ENCODE data around the gene GPX3. TPM values are rescaled to one million over a fixed set of nuclear protein-coding genes. Genes with fewer than 3 reads are reported as not detected.

GPX3 gene
- polyA plus RNA-seq, 1 experiment: 3.8 TPM

DNA sequence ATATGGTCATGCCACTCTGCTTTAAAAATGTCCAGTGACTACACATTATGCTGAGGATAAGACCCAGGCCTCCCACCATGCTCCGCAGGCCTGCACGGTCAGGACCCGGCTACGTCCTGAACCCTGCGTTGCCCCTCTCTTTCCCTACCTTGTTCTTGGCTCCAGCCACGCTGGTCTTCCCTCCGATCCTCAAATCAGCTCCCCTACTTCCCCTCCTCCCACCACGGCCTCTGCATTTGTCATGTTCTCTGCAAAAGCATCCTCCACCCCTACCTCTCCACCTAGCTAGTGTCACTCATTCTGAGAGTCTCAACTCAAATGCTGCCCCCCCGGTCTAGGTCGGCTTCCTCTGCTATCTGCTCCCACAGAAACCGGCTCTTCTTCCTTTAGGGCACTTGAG is 11.2 kb downstream of the GPX3 start:
- no peaks in the 10 kb centered on the region for H3K27me3 ChIP-seq (ENCODE audit: control insufficient read depth, insufficient read depth, low read length)
- TF ChIP-seq, protein P1, sequence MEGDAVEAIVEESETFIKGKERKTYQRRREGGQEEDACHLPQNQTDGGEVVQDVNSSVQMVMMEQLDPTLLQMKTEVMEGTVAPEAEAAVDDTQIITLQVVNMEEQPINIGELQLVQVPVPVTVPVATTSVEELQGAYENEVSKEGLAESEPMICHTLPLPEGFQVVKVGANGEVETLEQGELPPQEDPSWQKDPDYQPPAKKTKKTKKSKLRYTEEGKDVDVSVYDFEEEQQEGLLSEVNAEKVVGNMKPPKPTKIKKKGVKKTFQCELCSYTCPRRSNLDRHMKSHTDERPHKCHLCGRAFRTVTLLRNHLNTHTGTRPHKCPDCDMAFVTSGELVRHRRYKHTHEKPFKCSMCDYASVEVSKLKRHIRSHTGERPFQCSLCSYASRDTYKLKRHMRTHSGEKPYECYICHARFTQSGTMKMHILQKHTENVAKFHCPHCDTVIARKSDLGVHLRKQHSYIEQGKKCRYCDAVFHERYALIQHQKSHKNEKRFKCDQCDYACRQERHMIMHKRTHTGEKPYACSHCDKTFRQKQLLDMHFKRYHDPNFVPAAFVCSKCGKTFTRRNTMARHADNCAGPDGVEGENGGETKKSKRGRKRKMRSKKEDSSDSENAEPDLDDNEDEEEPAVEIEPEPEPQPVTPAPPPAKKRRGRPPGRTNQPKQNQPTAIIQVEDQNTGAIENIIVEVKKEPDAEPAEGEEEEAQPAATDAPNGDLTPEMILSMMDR (IDR thresholded peaks at IDR 0.05; ENCODE audit: insufficient read depth, low read depth, low read length): no peak
- H3K4me3 ChIP-seq (ENCODE audit: low read depth, low read length): no peak overlapping the region
- H3K36me3 ChIP-seq (ENCODE audit: control insufficient read depth, insufficient read depth, low read length): peaks cover 53% of the 10 kb centered on the region
- CTCF ChIA-PET: interaction anchor here (1.1 to 2.6 kb wide), 3 partner anchors 16 to 94 kb away, joined by 3 to 7 read pairs (median 3); no protein-coding TSS in a partner anchor
- POLR2A ChIA-PET: no interaction called here
- DNase-seq (ENCODE audit: low read depth): no peak

DNA sequence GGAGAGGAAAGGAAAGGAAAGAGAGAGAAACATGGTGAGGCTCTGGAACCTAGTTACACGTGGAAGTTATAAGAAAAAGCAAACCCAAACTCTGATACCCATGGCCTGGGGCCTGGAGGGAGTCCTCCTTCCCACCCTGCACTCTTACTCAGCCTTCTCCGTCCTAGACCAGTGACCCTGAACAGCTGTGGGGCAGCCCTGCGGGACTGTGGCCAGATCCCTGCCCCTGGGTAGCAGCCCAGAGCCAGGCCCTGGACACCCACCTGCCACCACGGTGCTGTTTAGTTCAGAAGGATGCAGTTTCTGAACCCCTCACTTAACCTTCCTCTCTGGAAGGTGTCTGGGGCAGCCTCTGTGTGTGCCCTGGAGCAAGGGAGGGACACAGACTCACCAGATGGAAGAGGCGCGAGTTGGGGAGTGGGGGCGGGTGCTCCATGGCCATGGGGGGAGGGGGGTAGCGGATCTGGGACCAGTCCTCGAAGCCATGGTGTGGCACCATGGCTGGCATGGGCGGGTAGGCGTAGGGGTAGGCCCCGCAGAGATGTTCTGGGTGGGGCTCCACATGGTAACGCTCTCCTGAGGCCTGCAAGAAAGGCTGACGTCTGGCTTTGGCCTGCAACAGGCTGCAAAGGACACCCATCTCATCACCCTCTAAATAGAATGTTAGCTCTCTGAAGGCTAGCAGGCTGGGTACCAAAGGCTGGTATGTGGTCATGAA is 13.0 kb downstream of the GPX3 start:
- ChIA-PET CTCF (interaction anchor here (0.5 kb wide), 1 partner anchor 14 kb away, joined by 3 read pairs; no protein-coding TSS in a partner anchor), POLR2A (no interaction called here)
- no peaks in the 10 kb centered on the region for H3K27me3 ChIP-seq (ENCODE audit: control insufficient read depth, insufficient read depth, low read length)
- H3K4me3 ChIP-seq (ENCODE audit: low read depth, low read length): no peak overlapping the region
- DNase-seq (ENCODE audit: low read depth): no peak
- TF ChIP-seq, protein P1 (IDR thresholded peaks at IDR 0.05; ENCODE audit: insufficient read depth, low read depth, low read length): no peak
- peaks cover 50% of the 10 kb centered on the region for H3K36me3 ChIP-seq (ENCODE audit: control insufficient read depth, insufficient read depth, low read length)

DNA sequence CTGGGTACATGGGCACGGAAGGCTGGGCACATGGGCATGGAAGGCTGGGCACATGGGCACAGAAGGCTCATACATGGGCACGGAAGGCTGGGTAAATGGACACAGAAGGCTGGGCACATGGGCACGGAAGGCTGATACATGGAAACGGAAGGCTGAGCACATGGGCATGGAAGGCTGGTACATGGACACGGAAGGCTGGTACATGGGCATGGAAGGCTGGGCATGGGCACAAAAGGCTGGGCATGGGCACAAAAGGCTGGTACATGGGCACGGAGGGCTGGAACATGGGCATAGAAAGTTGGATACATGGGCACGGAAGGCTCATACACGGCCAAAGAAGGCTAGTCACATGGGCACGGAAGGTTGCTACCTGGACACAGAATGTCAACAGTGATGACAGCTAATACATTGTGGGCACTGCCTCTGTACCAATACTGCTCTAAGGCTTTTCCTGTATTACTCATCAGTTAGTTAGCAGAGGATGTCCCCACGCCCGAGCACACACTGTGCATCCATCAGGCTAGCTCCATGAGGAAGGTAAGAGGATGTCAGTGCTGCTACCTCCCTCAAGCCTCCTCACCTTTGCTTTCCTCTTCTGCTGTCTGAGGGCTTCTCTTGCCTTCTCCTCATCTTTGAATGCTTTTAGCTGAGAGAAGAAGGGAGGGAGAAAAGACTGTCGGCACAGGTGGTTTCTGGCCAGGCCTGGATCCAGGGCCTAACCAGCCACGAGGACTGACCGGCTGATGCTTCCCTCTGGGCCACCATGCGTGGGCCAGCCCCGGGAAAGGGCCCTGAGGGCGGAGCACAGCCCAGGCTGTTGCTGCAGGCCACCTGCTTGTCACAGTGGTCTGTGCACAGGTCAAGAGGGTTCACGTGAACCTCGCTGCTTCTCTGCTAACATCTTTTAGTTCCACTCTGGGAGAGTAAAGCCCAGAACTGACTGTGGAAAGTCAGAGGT is 14.3 kb downstream of the GPX3 start:
- DNase-seq (ENCODE audit: low read depth): no peak
- Histone ChIP-seq H3K36me3 (ENCODE audit: control insufficient read depth, insufficient read depth, low read length) (peaks cover 49% of the 10 kb centered on the region), H3K4me3 (ENCODE audit: low read depth, low read length) (no peak overlapping the region), H3K27me3 (ENCODE audit: control insufficient read depth, insufficient read depth, low read length) (no peaks in the 10 kb centered on the region)
- POLR2A ChIA-PET: no interaction called here
- TF ChIP-seq, protein P1 (IDR thresholded peaks at IDR 0.05; ENCODE audit: insufficient read depth, low read depth, low read length): no peak
- CTCF ChIA-PET: interaction anchor here (2.8 kb wide), 1 partner anchor 14 kb away, joined by 18 read pairs; no protein-coding TSS in a partner anchor

DNA sequence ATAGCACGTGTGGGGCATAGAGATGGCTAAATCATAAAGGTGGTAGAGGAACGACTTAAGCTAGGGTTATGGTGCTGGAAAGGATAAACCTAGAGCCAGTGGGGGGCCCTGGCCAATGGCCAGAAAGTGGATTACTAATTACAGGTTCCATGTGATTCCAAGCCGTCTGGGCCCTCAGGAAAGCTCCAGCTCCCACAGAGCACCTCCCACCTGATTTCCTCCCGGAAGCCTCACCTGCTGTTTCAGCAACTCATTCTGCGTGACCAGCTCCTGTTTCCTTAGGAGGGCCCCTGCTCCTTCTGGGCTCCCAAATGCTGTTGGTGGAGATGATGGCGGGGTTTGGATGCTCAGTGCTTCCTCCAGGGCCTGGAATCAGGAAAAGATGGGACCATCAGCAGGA is 16.2 kb downstream of the GPX3 start:
- no peak for DNase-seq (ENCODE audit: low read depth)
- Histone ChIP-seq H3K27me3 (ENCODE audit: control insufficient read depth, insufficient read depth, low read length) (no peaks in the 10 kb centered on the region), H3K36me3 (ENCODE audit: control insufficient read depth, insufficient read depth, low read length) (peaks cover 46% of the 10 kb centered on the region), H3K4me3 (ENCODE audit: low read depth, low read length) (no peak overlapping the region)
- POLR2A ChIA-PET: no interaction called here
- CTCF ChIA-PET: interaction anchor here (1.1 to 2.8 kb wide), 2 partner anchors 12 to 44 kb away, joined by 3 to 18 read pairs; no protein-coding TSS in a partner anchor
- TF ChIP-seq, protein P1 (IDR thresholded peaks at IDR 0.05; ENCODE audit: insufficient read depth, low read depth, low read length): no peak
